IMR-90 (cell line): ENCODE measurements around the gene GCG. TPM values are rescaled to one million over a fixed set of nuclear protein-coding genes. Genes with fewer than 3 reads are reported as not detected.

Source experiments
- ATAC-seq: fragments of 200-7000 bp; cut with Tn5 transposase; 2 replicates; pipeline ENCODE4 v1.9.1; 2020; ENCODE audit warnings: low read depth, mild to moderate bottlenecking, moderate library complexity
- BruUV-seq: library from RNA; stranded (reverse); fragments of 400-500 nt; replicated peaks from 2 replicates; lab custom pipeline; 2021; lab: Mats Ljungman, UMichigan
- CTCF ChIA-PET: fragments of 300-600 bp; formaldehyde crosslinking; extraction: SDS; loops from one replicate; lab custom pipeline; 2021; ENCODE audit warnings: antibody characterized with exemption; lab: Yijun Ruan, JAX
- POLR2A ChIA-PET: fragments of 300-600 bp; sonication (Branson Sonifier 250); formaldehyde crosslinking; loops from one replicate; lab custom pipeline; 2022; ENCODE audit warnings: antibody characterized with exemption; ENCODE audit not compliant: unreplicated experiment; lab: Charles Lee
- DNase-seq: peaks from one replicate; pipeline ENCODE4 v3.0.0; 2013
- H2AFZ ChIP-seq: replicated peaks from 2 replicates; pipeline ENCODE3; 2013; ENCODE audit warnings: low read length, mild to moderate bottlenecking; ENCODE audit not compliant: poor library complexity
- H2AK5ac ChIP-seq: 2 replicates; pipeline ENCODE4 v1.6.1; 2013; ENCODE audit warnings: low read depth, low read length, inconsistent platforms
- H2AK9ac ChIP-seq: replicated peaks from 2 replicates; pipeline ENCODE3; 2013; ENCODE audit warnings: mild to moderate bottlenecking, low read depth, low read length, moderate library complexity; ENCODE audit not compliant: poor library complexity
- H2BK120ac ChIP-seq: 2 replicates; pipeline ENCODE4 v1.6.1; 2013; ENCODE audit warnings: low read depth, low read length, inconsistent platforms
- H2BK15ac ChIP-seq: 3 replicates; pipeline ENCODE4 v1.6.1; 2013; ENCODE audit warnings: low read depth, low read length, inconsistent platforms
- H2BK20ac ChIP-seq: 2 replicates; pipeline ENCODE4 v1.6.1; 2013; ENCODE audit warnings: low read depth, mild to moderate bottlenecking, inconsistent platforms, low read length, moderate library complexity
- H2BK5ac ChIP-seq: 2 replicates; pipeline ENCODE4 v1.6.1; 2013; ENCODE audit warnings: mild to moderate bottlenecking, low read depth, low read length, inconsistent platforms; ENCODE audit not compliant: poor library complexity, severe bottlenecking
- H3K14ac ChIP-seq: replicated peaks from 2 replicates; pipeline ENCODE4 v1.6.1; 2013; ENCODE audit warnings: low read depth, low read length, inconsistent platforms
- H3K18ac ChIP-seq: 2 replicates; pipeline ENCODE4 v1.6.1; 2013; ENCODE audit warnings: low read depth, low read length, control low read depth
- H3K23ac ChIP-seq: 2 replicates; pipeline ENCODE4 v1.6.1; 2013; ENCODE audit warnings: low read depth, low read length, inconsistent platforms
- H3K27ac ChIP-seq: 2 replicates; pipeline ENCODE4 v1.5.1; 2013; ENCODE audit warnings: mild to moderate bottlenecking, control low read depth, low read length; ENCODE audit not compliant: insufficient read depth
- H3K27me3 ChIP-seq: 2 replicates; pipeline ENCODE4 v1.6.1; 2013; ENCODE audit warnings: low read length; ENCODE audit not compliant: control insufficient read depth, insufficient read depth
- H3K36me3 ChIP-seq: 2 replicates; pipeline ENCODE4 v1.6.1; 2013; ENCODE audit warnings: low read length, mixed read lengths; ENCODE audit not compliant: control insufficient read depth, insufficient read depth
- H3K4ac ChIP-seq: 2 replicates; pipeline ENCODE4 v1.6.1; 2013; ENCODE audit warnings: low read depth, low read length, inconsistent platforms
- H3K4me1 ChIP-seq: 2 replicates; pipeline ENCODE4 v1.6.1; 2013; ENCODE audit warnings: low read length, mixed read lengths; ENCODE audit not compliant: control insufficient read depth, insufficient read depth
- H3K4me2 ChIP-seq: 2 replicates; pipeline ENCODE4 v1.6.1; 2013; ENCODE audit warnings: low read depth, mild to moderate bottlenecking, control low read depth, low read length, moderate library complexity
- H3K4me3 ChIP-seq: 2 replicates; pipeline ENCODE4 v1.5.1; 2013; ENCODE audit warnings: low read depth, mild to moderate bottlenecking, control low read depth, low read length, moderate library complexity; ENCODE audit not compliant: insufficient read depth
- H3K56ac ChIP-seq: 2 replicates; pipeline ENCODE4 v1.6.1; 2013; ENCODE audit warnings: low read length, inconsistent platforms; ENCODE audit not compliant: insufficient read depth; ENCODE audit errors: extremely low read depth
- H3K79me1 ChIP-seq, 2 experiments: 2 replicates each; pipeline ENCODE4 v1.6.1; 2013; ENCODE audit warnings: low read length in 2 of 2, inconsistent platforms in 1 of 2, low read depth in 1 of 2
- H3K9ac ChIP-seq: 2 replicates; pipeline ENCODE4 v1.6.1; 2013; ENCODE audit warnings: low read depth, low read length, control low read depth
- H3K9me1 ChIP-seq: 2 replicates; pipeline ENCODE4 v1.6.1; 2013; ENCODE audit warnings: low read length, inconsistent platforms; ENCODE audit not compliant: insufficient read depth
- H3K9me3 ChIP-seq: 2 replicates; pipeline ENCODE4 v1.6.1; 2013; ENCODE audit warnings: low read length; ENCODE audit not compliant: control insufficient read depth, insufficient read depth
- H4K20me1 ChIP-seq: 2 replicates; pipeline ENCODE4 v1.6.1; 2013; ENCODE audit warnings: low read length, inconsistent platforms; ENCODE audit not compliant: insufficient read depth
- H4K5ac ChIP-seq: 2 replicates; pipeline ENCODE4 v1.6.1; 2013; ENCODE audit warnings: mild to moderate bottlenecking, low read depth, low read length, control low read depth
- H4K8ac ChIP-seq, 2 experiments: 2 replicates each; pipeline ENCODE4 v1.6.1; 2013; ENCODE audit warnings: low read depth in 2 of 2, low read length in 2 of 2, control low read depth in 1 of 2, inconsistent platforms in 1 of 2
- H4K91ac ChIP-seq: 2 replicates; pipeline ENCODE4 v1.6.1; 2013; ENCODE audit warnings: low read depth, low read length, inconsistent platforms; ENCODE audit not compliant: insufficient read depth
- BHLHE40 ChIP-seq: fragments of 150-350 bp; IDR thresholded peaks from 2 replicates; pipeline ENCODE4 v1.6.1; 2016; ENCODE audit warnings: mild to moderate bottlenecking, low read depth, low read length
- CEBPB ChIP-seq: IDR thresholded peaks from 2 replicates; pipeline ENCODE4 v1.6.1; 2012; ENCODE audit warnings: low read depth, low read length, improper control_type of control experiment
- ELK1 ChIP-seq: fragments of 150-350 bp; IDR thresholded peaks from 2 replicates; pipeline ENCODE4 v1.6.1; 2016; ENCODE audit warnings: low read depth, mild to moderate bottlenecking, low read length, moderate library complexity, borderline replicate concordance
- MAFK ChIP-seq: IDR thresholded peaks from 2 replicates; pipeline ENCODE4 v1.6.1; 2012; ENCODE audit warnings: low read depth, low read length, improper control_type of control experiment
- MXI1 ChIP-seq: IDR thresholded peaks from 2 replicates; pipeline ENCODE4 v1.6.1; 2012; ENCODE audit warnings: low read depth, mild to moderate bottlenecking, low read length, moderate library complexity, borderline replicate concordance
- POLR2A ChIP-seq: IDR thresholded peaks from 2 replicates; pipeline ENCODE4 v1.6.1; 2012; ENCODE audit warnings: mild to moderate bottlenecking, low read depth, low read length
- RFX5 ChIP-seq: IDR thresholded peaks from 2 replicates; pipeline ENCODE4 v1.8.0; 2012; ENCODE audit warnings: low read depth, mild to moderate bottlenecking, low read length, moderate library complexity
- WGBS, 2 experiments: methylation state at CpG; one replicate each; pipeline versions ENCODE4 v1.1.5 to v1.1.7; 2013; ENCODE audit warnings: missing lambda C conversion rate in 2 of 2; ENCODE audit not compliant: insufficient read length in 1 of 2; ENCODE audit errors: extremely low coverage in 2 of 2; 5-methylcytosine and 5-hydroxymethylcytosine counted together
- dilution Hi-C: fragments of 300-500 bp; cut with HindIII; formaldehyde crosslinking; loops from one replicate; pipeline ENCODE4 v1.14.3; 2018; ENCODE audit warnings: low sequenced_read_pairs; ENCODE audit not compliant: unreplicated experiment
- in situ Hi-C: fragments of 300-500 bp; cut with MboI; formaldehyde crosslinking; loops from 3 replicates; pipeline ENCODE4 v1.14.3; 2019; ENCODE audit warnings: low sequenced_read_pairs, inconsistent platforms, mixed read lengths
- intact Hi-C: fragments of 100-400 bp; cut with micrococcal nuclease; formaldehyde crosslinking; loops from 2 replicates; pipeline ENCODE4 v1.10.0; 2022
- polyA plus RNA-seq, 3 experiments: library from polyadenylated mRNA; depleted of rRNA; stranded (reverse); fragments of >200 nt; gene quantifications; 2 replicates each; pipeline ENCODE4 v1.2.3, GENCODE V29; 2012; ENCODE audit warnings: low replicate concordance in 1 of 3
- total RNA-seq: library from RNA; depleted of rRNA; stranded (reverse); fragments of >200 nt; gene quantifications from 2 replicates; pipeline ENCODE4 v1.2.3, GENCODE V29; 2012

The GCG gene
- total and polyA plus RNA-seq, 2 of the 4 experiments (the other 2 are of a cell fraction) = not detected

- H2BK5ac ChIP-seq = no peak overlapping the region
- H3K23ac ChIP-seq = no peak overlapping the region
- no peak overlapping the region for H3K4me2 ChIP-seq
- CTCF ChIA-PET = no interaction called here
- H3K9me1 ChIP-seq = 0 out of 2 replicates have a peak, but pooled peaks cover 4% of the 10 kb centered on the region
- H2AK9ac ChIP-seq = no peak overlapping the region
- H3K27me3 ChIP-seq = no peaks in the 10 kb centered on the region
- H3K4ac ChIP-seq = no peak overlapping the region
- dilution Hi-C loops (no loop called here), intact Hi-C loops (no loop called here), in situ Hi-C loops (no loop called here)
- no peak overlapping the region for H3K27ac ChIP-seq
- H4K8ac ChIP-seq = no peak overlapping the region
- no CpG with 5 or more reads among the region's 2 CpGs for WGBS, 2 experiments
- no peak overlapping the region for H2BK20ac ChIP-seq
- H3K79me1 ChIP-seq = no peaks in the 10 kb centered on the region
- H3K56ac ChIP-seq = no peak overlapping the region
- no peak overlapping the region for H4K91ac ChIP-seq
- TF ChIP-seq MAFK (no peak), ELK1 (no peak), RFX5 (no peak), MXI1 (no peak), BHLHE40 (no peak), CEBPB (no peak), POLR2A (no peak)
- H4K5ac ChIP-seq = no peak overlapping the region
- no peak overlapping the region for H2AK5ac ChIP-seq
- no peak overlapping the region for H2BK120ac ChIP-seq
- peak; percentile 33 for DNase-seq
- no peaks in the 10 kb centered on the region for H4K20me1 ChIP-seq
- H2AFZ ChIP-seq = no peak overlapping the region
- no peak overlapping the region for H2BK15ac ChIP-seq
- no peak overlapping the region for H3K18ac ChIP-seq
- no peak overlapping the region for H3K14ac ChIP-seq
- H3K4me3 ChIP-seq = no peak overlapping the region
- BruUV-seq = no TSS peak
- POLR2A ChIA-PET = no interaction called here
- no peak overlapping the region for H3K9ac ChIP-seq
- peaks cover 6% of the 10 kb centered on the region for H3K36me3 ChIP-seq
- H3K9me3 ChIP-seq = no peaks in the 10 kb centered on the region
- ATAC-seq = peak; percentile 79
- no peaks in the 10 kb centered on the region; the same call in 1 of the 2 replicates for H3K4me1 ChIP-seq
Observed at GRCh38 chr2:162164802-162165201, 12.8 kb upstream of the GCG start.
